GM23338 (cell line): Measurements from ENCODE around the gene SNORC. TPM values are rescaled to one million over a fixed set of nuclear protein-coding genes. Genes with fewer than 3 reads are reported as not detected.

Source experiments
- ATAC-seq: fragments of 200-7000 bp; cut with Tn5 transposase; 3 replicates; pipeline ENCODE4 v1.9.1; 2020
- DNase-seq: peaks from one replicate; pipeline ENCODE4 v3.0.0-alpha.2; 2015; ENCODE audit warnings: low spot score
- H2AFZ ChIP-seq: fragments of 200-600 bp; sonication (generic); 2 replicates; pipeline ENCODE4 v1.8.0; 2016; ENCODE audit warnings: antibody characterized with exemption, mild to moderate bottlenecking, moderate library complexity
- H3F3A ChIP-seq: fragments of 200-600 bp; sonication (generic); replicated peaks from 2 replicates; pipeline ENCODE4 v1.8.0; 2017; ENCODE audit warnings: antibody characterized with exemption, mixed run types, low read depth
- H3K27ac ChIP-seq: fragments of 200-600 bp; sonication (generic); 2 replicates; pipeline ENCODE4 v1.6.1; 2016; ENCODE audit warnings: low read depth
- H3K27me3 ChIP-seq: fragments of 200-600 bp; sonication (generic); 2 replicates; pipeline ENCODE4 v1.8.0; 2016; ENCODE audit warnings: mild to moderate bottlenecking, mixed run types, moderate library complexity; ENCODE audit not compliant: insufficient read depth
- H3K36me3 ChIP-seq: fragments of 200-600 bp; sonication (generic); 2 replicates; pipeline ENCODE4 v1.8.0; 2016; ENCODE audit warnings: mild to moderate bottlenecking; ENCODE audit not compliant: insufficient read depth
- H3K4me1 ChIP-seq: fragments of 200-600 bp; sonication (generic); 2 replicates; pipeline ENCODE4 v1.8.0; 2016; ENCODE audit warnings: mild to moderate bottlenecking, moderate library complexity; ENCODE audit not compliant: insufficient read depth
- H3K4me2 ChIP-seq: fragments of 200-600 bp; sonication (generic); 2 replicates; pipeline ENCODE4 v1.7.1; 2017; ENCODE audit warnings: mixed run types
- H3K4me3 ChIP-seq: fragments of 200-600 bp; sonication (generic); 2 replicates; pipeline ENCODE4 v1.6.1; 2016; ENCODE audit warnings: mixed run types
- H3K79me2 ChIP-seq: fragments of 200-600 bp; sonication (generic); replicated peaks from 2 replicates; pipeline ENCODE4 v1.8.0; 2017; ENCODE audit warnings: mild to moderate bottlenecking; ENCODE audit not compliant: insufficient read depth
- H3K9me2 ChIP-seq: fragments of 200-600 bp; sonication (generic); 2 replicates; pipeline ENCODE4 v1.8.0; 2017; ENCODE audit not compliant: insufficient read depth
- H4K20me1 ChIP-seq: fragments of 200-600 bp; sonication (generic); replicated peaks from 2 replicates; pipeline ENCODE4 v1.8.0; 2017; ENCODE audit warnings: mild to moderate bottlenecking; ENCODE audit not compliant: insufficient read depth
- H3K27ac Mint-ChIP-seq: 2 replicates; pipeline ENCODE4 v1.8.0; 2020; ENCODE audit warnings: inconsistent platforms, mild to moderate bottlenecking, moderate library complexity, mixed read lengths
- H3K27me3 Mint-ChIP-seq: 3 replicates; pipeline ENCODE4 v1.8.0; 2022; ENCODE audit warnings: low read depth, mild to moderate bottlenecking, moderate library complexity, mixed read lengths, inconsistent platforms; ENCODE audit not compliant: insufficient read depth, poor library complexity
- H3K36me3 Mint-ChIP-seq: 3 replicates; pipeline ENCODE4 v1.8.0; 2021; ENCODE audit warnings: low read depth, mild to moderate bottlenecking, inconsistent platforms, moderate library complexity, mixed read lengths
- H3K4me1 Mint-ChIP-seq: 3 replicates; pipeline ENCODE4 v1.8.0; 2020; ENCODE audit warnings: mild to moderate bottlenecking, inconsistent platforms, mixed read lengths
- H3K4me3 Mint-ChIP-seq: 3 replicates; pipeline ENCODE4 v1.8.0; 2021; ENCODE audit warnings: moderate library complexity, mild to moderate bottlenecking, inconsistent platforms, mixed read lengths
- H3K9me3 Mint-ChIP-seq: 3 replicates; pipeline ENCODE4 v1.8.0; 2020; ENCODE audit warnings: moderate library complexity, mild to moderate bottlenecking, inconsistent platforms, mixed read lengths
- CREB1 ChIP-seq: fragments of 250-450 bp; sonication (Bioruptor Pico); IDR thresholded peaks from 2 replicates; pipeline ENCODE4 v1.5.0; 2020; ENCODE audit warnings: low read depth, mild to moderate bottlenecking, moderate library complexity
- NANOG ChIP-seq: IDR thresholded peaks from 2 replicates; pipeline ENCODE4 v1.6.1; 2016; ENCODE audit warnings: antibody characterized with exemption, borderline replicate concordance
- STAT1 ChIP-seq: IDR thresholded peaks from one replicate; pipeline ENCODE4 v1.6.1; 2016; ENCODE audit warnings: antibody characterized with exemption; ENCODE audit not compliant: unreplicated experiment
- ZNF331 ChIP-seq: fragments of 250-450 bp; sonication (Bioruptor Pico); IDR thresholded peaks from 2 replicates; pipeline ENCODE4 v1.5.0; 2020; ENCODE audit warnings: low read depth, mild to moderate bottlenecking, moderate library complexity
- ZNF462 ChIP-seq: fragments of 250-450 bp; sonication (Bioruptor Pico); IDR thresholded peaks from 2 replicates; pipeline ENCODE4 v1.5.0; 2020; ENCODE audit warnings: mild to moderate bottlenecking, moderate library complexity
- polyA plus RNA-seq: library from polyadenylated mRNA; unstranded; fragments of >200 nt; fragmentation: Nextera tagmentation; extraction: Ambion mirVana; gene quantifications from 2 replicates; pipeline ENCODE4 v1.2.1, GENCODE V29; 2016
- total RNA-seq: library from RNA; depleted of rRNA; stranded (reverse); fragments of >200 nt; shearing (Covaris generic); gene quantifications from 2 replicates; pipeline ENCODE4 v1.2.3, GENCODE V29; 2014
- TF ChIP-seq, protein P1 (sequence below): IDR thresholded peaks from 2 replicates; pipeline ENCODE4 v1.6.1; 2016; ENCODE audit warnings: antibody characterized with exemption
- TF ChIP-seq, protein P2 (sequence below), 2 experiments: fragments of 200-600 bp in 1 of 2; sonication (generic) in 1 of 2; conservative IDR thresholded peaks; 2 replicates each; pipeline versions ENCODE4 v1.5.1 to v1.6.1; 2016 to 2017; ENCODE audit warnings: antibody characterized with exemption in 2 of 2, low read depth in 2 of 2, mild to moderate bottlenecking in 2 of 2, moderate library complexity in 1 of 2

SNORC gene
- total and polyA plus RNA-seq, 2 experiments from 2014 or later = 0.80 to 1.6 TPM

DNA sequence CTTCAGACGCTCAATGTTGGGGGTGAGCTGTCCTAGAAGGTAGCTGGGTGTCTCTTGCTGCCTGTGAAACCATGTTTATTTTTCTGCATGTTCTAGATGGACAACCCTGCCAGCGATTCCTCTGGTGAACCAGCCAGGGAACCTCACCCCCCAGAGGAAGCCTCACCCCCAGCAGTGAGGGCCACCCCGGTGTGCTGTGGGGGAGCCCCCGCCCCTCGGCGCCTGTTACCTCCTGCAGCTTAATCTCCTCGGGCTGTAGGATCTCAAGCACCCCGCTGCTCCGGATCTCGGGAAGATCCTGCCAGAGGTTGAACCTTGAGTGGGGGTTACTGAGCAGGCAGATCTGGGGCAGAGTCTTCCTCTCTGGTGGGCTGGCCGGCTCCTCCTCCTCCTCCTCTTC is 50.0 kb downstream of the SNORC start (continued):
- TF ChIP-seq ZNF462 (CRISPR knock-in tag) = no peak
- TF ChIP-seq, protein P1, sequence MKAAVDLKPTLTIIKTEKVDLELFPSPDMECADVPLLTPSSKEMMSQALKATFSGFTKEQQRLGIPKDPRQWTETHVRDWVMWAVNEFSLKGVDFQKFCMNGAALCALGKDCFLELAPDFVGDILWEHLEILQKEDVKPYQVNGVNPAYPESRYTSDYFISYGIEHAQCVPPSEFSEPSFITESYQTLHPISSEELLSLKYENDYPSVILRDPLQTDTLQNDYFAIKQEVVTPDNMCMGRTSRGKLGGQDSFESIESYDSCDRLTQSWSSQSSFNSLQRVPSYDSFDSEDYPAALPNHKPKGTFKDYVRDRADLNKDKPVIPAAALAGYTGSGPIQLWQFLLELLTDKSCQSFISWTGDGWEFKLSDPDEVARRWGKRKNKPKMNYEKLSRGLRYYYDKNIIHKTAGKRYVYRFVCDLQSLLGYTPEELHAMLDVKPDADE = no peak

DNA sequence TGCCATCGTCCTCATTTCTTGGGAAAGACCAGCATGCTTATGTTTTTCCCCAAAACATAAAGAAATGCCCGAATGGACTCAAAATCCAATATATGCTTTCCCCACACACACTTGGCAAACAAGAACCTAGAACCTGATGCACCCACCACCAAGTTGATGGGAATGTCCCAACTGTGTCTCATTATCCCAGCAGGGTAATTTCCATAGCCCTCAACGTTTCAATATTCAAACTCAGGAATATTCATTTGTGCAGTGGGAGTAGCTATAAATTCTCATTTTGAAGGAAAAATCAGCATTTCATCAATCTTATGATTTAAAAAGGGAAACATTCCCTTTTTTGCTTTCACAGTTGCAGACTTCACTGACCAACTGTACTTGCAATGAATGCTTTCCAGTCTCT is 50.7 kb downstream of the SNORC start:
- H3K27me3 Mint-ChIP-seq = peaks cover 11% of the 10 kb centered on the region
- TF ChIP-seq ZNF462 (CRISPR knock-in tag) (no peak), NANOG (no peak), STAT1 (no peak), CREB1 (CRISPR knock-in tag) (no peak), ZNF331 (CRISPR knock-in tag) (no peak)
- TF ChIP-seq, protein P2, sequence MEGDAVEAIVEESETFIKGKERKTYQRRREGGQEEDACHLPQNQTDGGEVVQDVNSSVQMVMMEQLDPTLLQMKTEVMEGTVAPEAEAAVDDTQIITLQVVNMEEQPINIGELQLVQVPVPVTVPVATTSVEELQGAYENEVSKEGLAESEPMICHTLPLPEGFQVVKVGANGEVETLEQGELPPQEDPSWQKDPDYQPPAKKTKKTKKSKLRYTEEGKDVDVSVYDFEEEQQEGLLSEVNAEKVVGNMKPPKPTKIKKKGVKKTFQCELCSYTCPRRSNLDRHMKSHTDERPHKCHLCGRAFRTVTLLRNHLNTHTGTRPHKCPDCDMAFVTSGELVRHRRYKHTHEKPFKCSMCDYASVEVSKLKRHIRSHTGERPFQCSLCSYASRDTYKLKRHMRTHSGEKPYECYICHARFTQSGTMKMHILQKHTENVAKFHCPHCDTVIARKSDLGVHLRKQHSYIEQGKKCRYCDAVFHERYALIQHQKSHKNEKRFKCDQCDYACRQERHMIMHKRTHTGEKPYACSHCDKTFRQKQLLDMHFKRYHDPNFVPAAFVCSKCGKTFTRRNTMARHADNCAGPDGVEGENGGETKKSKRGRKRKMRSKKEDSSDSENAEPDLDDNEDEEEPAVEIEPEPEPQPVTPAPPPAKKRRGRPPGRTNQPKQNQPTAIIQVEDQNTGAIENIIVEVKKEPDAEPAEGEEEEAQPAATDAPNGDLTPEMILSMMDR (conservative IDR thresholded peaks at IDR 0.05; ENCODE audit: low read depth in 2 of 2) = no peak

More for the DNA sequence above, 50.7 kb downstream of the SNORC start:
- Histone ChIP-seq H3K9me2 (no peaks in the 10 kb centered on the region), H3K27me3 (peaks cover 15% of the 10 kb centered on the region), H3F3A (no peaks in the 10 kb centered on the region), H3K27ac (no peak overlapping the region), H3K4me3 (no peak overlapping the region), H3K79me2 (no peaks in the 10 kb centered on the region), H3K4me1 (peaks cover 10% of the 10 kb centered on the region; the same call in 1 of the 2 replicates), H2AFZ (no peak overlapping the region), H3K36me3 (no peaks in the 10 kb centered on the region), H4K20me1 (no peaks in the 10 kb centered on the region), H3K4me2 (no peak overlapping the region)
- H3K36me3 Mint-ChIP-seq = no peaks in the 10 kb centered on the region
- no peak overlapping the region for H3K4me3 Mint-ChIP-seq
- peaks cover 3% of the 10 kb centered on the region; the same call in 1 of the 3 replicates for H3K9me3 Mint-ChIP-seq
- no peak overlapping the region for H3K27ac Mint-ChIP-seq
- no peak for ATAC-seq
- H3K4me1 Mint-ChIP-seq = peaks cover 11% of the 10 kb centered on the region
- DNase-seq = no peak
